Fibroblast of the conjunctiva (primary cell): ENCODE data around the gene SPATA46.
"Not testable (repeated sequence)": the region's sequence is repeated elsewhere in the genome, so short reads cannot be mapped to it uniquely, and the experiment has no call there.

Experiments
- DNase-seq: peaks from one replicate; pipeline ENCODE4 v3.0.0-alpha.2; 2010; ENCODE audit warnings: low read depth

Gene SPATA46

GRCh38 chr1:162353702-162354101 lies 23.0 kb downstream of the SPATA46 start:
- no peak for DNase-seq

GRCh38 chr1:162353078-162353477 lies 23.6 kb downstream of the SPATA46 start:
- no peak for DNase-seq

GRCh38 chr1:162351874-162352273 lies 24.8 kb downstream of the SPATA46 start:
- DNase-seq = not testable (repeated sequence)

GRCh38 chr1:162351246-162351842 lies 25.3 kb downstream of the SPATA46 start:
- DNase-seq = no peak

- no peak for DNase-seq
These were observed 26.9 kb downstream of the SPATA46 start for GRCh38 chr1:162349635-162350330.

- no peak for DNase-seq
These were observed 29.4 kb downstream of the SPATA46 start for GRCh38 chr1:162347281-162347680.

- DNase-seq = no peak
These were observed 33.2 kb downstream of the SPATA46 start for GRCh38 chr1:162343470-162343869.

GRCh38 chr1:162342452-162342983 lies 34.1 kb downstream of the SPATA46 start:
- DNase-seq = no peak

GRCh38 chr1:162336621-162337285 lies 39.9 kb downstream of the SPATA46 start:
- no peak for DNase-seq

GRCh38 chr1:162335126-162335525 lies 41.5 kb downstream of the SPATA46 start:
- DNase-seq = no peak

GRCh38 chr1:162333991-162334390 lies 42.7 kb downstream of the SPATA46 start:
- no peak for DNase-seq

GRCh38 chr1:162329826-162330225 lies 46.8 kb downstream of the SPATA46 start:
- peak; percentile 14 for DNase-seq

GRCh38 chr1:162328512-162328911 lies 48.1 kb downstream of the SPATA46 start:
- no peak for DNase-seq

- DNase-seq = no peak
These were observed 48.9 kb downstream of the SPATA46 start for GRCh38 chr1:162327788-162328165.

- DNase-seq = no peak
These were observed 49.4 kb downstream of the SPATA46 start for GRCh38 chr1:162327144-162327787.

GRCh38 chr1:162326559-162326958 lies 50.1 kb downstream of the SPATA46 start:
- DNase-seq = no peak

GRCh38 chr1:162324396-162324795 lies 52.3 kb downstream of the SPATA46 start:
- no peak for DNase-seq
